OCI-LY1 (cell line): Measurements from ENCODE around the gene HPSE2.

ENCODE experiments used
- EZH2 ChIP-seq: fragments of 200-600 bp; sonication (generic), shearing (Covaris generic); IDR thresholded peaks from 2 replicates; pipeline ENCODE4 v1.8.0; 2017; ENCODE audit warnings: borderline replicate concordance, mixed run types, mild to moderate bottlenecking, antibody characterized with exemption, low read length, moderate library complexity, mixed read lengths
- TF ChIP-seq, protein P1 (sequence below): fragments of 200-600 bp; sonication (generic), shearing (Covaris generic); IDR thresholded peaks from 2 replicates; pipeline ENCODE4 v1.5.1; 2017; ENCODE audit warnings: mild to moderate bottlenecking, antibody characterized with exemption, low read length, moderate library complexity, mixed read lengths

DNA sequence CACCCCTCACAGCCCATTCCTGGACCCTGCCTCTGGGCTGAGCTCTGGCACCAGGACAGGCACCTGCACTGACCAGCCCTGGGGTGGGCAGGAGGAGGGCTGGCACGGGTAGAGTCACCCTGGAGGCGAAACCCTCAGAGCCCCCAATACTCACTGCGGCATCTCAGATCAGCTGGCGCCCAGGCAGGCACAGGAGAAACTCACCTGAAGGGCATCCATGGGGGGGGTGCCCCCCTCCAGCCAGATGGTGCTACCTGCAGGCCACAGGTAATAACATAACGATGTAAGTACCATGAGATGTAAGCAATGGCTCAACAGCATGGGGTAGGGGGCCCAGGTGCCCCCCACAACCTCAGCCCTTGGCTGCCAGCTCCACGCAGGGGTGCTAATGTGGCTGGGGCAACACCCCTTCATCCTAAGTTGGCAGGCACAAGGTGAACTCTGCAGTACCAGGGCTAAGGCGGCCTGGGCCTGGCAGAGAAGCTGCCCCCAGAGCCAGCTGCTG is 808.6 kb downstream of the HPSE2 start:
- TF ChIP-seq, protein P1, sequence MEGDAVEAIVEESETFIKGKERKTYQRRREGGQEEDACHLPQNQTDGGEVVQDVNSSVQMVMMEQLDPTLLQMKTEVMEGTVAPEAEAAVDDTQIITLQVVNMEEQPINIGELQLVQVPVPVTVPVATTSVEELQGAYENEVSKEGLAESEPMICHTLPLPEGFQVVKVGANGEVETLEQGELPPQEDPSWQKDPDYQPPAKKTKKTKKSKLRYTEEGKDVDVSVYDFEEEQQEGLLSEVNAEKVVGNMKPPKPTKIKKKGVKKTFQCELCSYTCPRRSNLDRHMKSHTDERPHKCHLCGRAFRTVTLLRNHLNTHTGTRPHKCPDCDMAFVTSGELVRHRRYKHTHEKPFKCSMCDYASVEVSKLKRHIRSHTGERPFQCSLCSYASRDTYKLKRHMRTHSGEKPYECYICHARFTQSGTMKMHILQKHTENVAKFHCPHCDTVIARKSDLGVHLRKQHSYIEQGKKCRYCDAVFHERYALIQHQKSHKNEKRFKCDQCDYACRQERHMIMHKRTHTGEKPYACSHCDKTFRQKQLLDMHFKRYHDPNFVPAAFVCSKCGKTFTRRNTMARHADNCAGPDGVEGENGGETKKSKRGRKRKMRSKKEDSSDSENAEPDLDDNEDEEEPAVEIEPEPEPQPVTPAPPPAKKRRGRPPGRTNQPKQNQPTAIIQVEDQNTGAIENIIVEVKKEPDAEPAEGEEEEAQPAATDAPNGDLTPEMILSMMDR: no peak
- TF ChIP-seq EZH2: no peak
